Peyer's patch (tissue), 4 donors: ENCODE data around the gene CALN1.

ENCODE experiments used
- POLR2A ChIP-seq, 2 donors: fragments of 450-650 bp; IDR thresholded peaks; one replicate each; pipeline ENCODE4 v1.5.1; 2017; ENCODE audit warnings: antibody characterized with exemption in 2 of 2, mild to moderate bottlenecking in 2 of 2, moderate library complexity in 2 of 2
- TF ChIP-seq, protein P1 (sequence below), 6 experiments: fragments of 450-650 bp in 4 of 6; fragments of 200-600 bp in 2 of 6; sonication (generic) in 1 of 6; IDR thresholded peaks; one replicate each; pipeline ENCODE4 v1.5.1; 2017 to 2019; ENCODE audit warnings: antibody characterized with exemption in 6 of 6, mild to moderate bottlenecking in 3 of 6, moderate library complexity in 1 of 6

DNA sequence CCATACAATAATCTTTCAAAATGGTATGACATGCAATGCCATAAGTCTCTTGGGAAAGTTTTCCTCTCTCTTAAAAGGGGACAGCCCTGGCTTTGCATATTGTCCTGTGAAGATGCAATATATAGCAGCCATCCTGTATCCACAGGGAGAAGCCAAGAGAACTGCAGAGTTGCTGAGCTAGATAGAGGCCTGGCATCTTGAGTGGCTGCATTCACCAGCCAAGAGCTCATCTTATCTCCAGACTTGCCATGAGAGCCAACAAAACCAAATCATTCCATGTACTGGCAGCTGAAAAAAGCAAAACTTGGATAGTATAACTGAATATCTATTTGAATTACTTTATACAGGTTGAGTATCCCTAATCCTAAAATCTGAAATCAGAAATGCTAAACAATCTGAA, 348.8 kb downstream of the CALN1 start:
- TF ChIP-seq, protein P1, sequence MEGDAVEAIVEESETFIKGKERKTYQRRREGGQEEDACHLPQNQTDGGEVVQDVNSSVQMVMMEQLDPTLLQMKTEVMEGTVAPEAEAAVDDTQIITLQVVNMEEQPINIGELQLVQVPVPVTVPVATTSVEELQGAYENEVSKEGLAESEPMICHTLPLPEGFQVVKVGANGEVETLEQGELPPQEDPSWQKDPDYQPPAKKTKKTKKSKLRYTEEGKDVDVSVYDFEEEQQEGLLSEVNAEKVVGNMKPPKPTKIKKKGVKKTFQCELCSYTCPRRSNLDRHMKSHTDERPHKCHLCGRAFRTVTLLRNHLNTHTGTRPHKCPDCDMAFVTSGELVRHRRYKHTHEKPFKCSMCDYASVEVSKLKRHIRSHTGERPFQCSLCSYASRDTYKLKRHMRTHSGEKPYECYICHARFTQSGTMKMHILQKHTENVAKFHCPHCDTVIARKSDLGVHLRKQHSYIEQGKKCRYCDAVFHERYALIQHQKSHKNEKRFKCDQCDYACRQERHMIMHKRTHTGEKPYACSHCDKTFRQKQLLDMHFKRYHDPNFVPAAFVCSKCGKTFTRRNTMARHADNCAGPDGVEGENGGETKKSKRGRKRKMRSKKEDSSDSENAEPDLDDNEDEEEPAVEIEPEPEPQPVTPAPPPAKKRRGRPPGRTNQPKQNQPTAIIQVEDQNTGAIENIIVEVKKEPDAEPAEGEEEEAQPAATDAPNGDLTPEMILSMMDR (IDR thresholded peaks at IDR 0.05), result no peak
- TF ChIP-seq POLR2A (IDR thresholded peaks at IDR 0.05), result no peak
